Vagina (tissue), 2 donors: ENCODE measurements around the gene NPW. TPM values are rescaled to one million over a fixed set of nuclear protein-coding genes. Genes with fewer than 3 reads are reported as not detected.

Source experiments
- DNase-seq, 2 donors: peaks; one replicate each; pipeline ENCODE4 v3.0.0-alpha.2; 2017; ENCODE audit errors: extremely low spot score in 2 of 2
- H3K27ac ChIP-seq: fragments of 200-600 bp; sonication (generic); one replicate; pipeline ENCODE4 v1.5.1; 2019
- H3K27me3 ChIP-seq: fragments of 200-600 bp; sonication (generic); one replicate; pipeline ENCODE4 v1.5.1; 2019
- H3K36me3 ChIP-seq, 2 donors: fragments of 200-600 bp; sonication (generic); one replicate each; pipeline ENCODE4 v1.5.1; 2017 to 2019
- H3K4me1 ChIP-seq: fragments of 200-600 bp; sonication (generic); one replicate; pipeline ENCODE4 v1.5.1; 2019
- H3K4me3 ChIP-seq, 2 donors: fragments of 200-600 bp; sonication (generic); 1 replicate in 1 of 2; 2 replicates in 1 of 2; pipeline ENCODE4 v1.5.1; 2016 to 2019
- H3K9me3 ChIP-seq: fragments of 200-600 bp; sonication (generic); one replicate; pipeline ENCODE4 v1.5.1; 2019
- POLR2A ChIP-seq, 2 donors: fragments of 450-650 bp; IDR thresholded peaks; one replicate each; pipeline ENCODE4 v1.6.1; 2017; ENCODE audit warnings: antibody characterized with exemption in 2 of 2, mild to moderate bottlenecking in 2 of 2, moderate library complexity in 2 of 2
- POLR2AphosphoS5 ChIP-seq, 2 donors: sonication (generic); formaldehyde crosslinking; IDR thresholded peaks; one replicate each; pipeline ENCODE4 v1.9.0; 2017; ENCODE audit warnings: antibody characterized with exemption in 2 of 2, mild to moderate bottlenecking in 2 of 2, low read depth in 1 of 2; ENCODE audit not compliant: insufficient read depth in 1 of 2
- intact Hi-C: fragments of 100-400 bp; cut with DNase I; formaldehyde crosslinking; loops from one replicate; pipeline ENCODE4 v1.15.1; 2023
- small RNA-seq: library from RNA; depleted of rRNA; stranded (forward); fragments of <200 nt; gene quantifications from one replicate; pipeline ENCODE3, GENCODE V24; 2016
- total RNA-seq: library from RNA; depleted of rRNA; stranded (reverse); fragments of >200 nt; gene quantifications from one replicate; pipeline ENCODE4 v1.2.3, GENCODE V29; 2016
- TF ChIP-seq, protein P1 (sequence below), 3 experiments: fragments of 450-650 bp in 2 of 3; fragments of 200-600 bp in 1 of 3; sonication (generic) in 1 of 3; IDR thresholded peaks; one replicate each; pipeline ENCODE4 v1.5.1; 2017 to 2019; ENCODE audit warnings: antibody characterized with exemption in 3 of 3, mild to moderate bottlenecking in 2 of 3, moderate library complexity in 2 of 3

Gene NPW
- total RNA-seq, 1 donor from 2014 or later = not detected

DNA sequence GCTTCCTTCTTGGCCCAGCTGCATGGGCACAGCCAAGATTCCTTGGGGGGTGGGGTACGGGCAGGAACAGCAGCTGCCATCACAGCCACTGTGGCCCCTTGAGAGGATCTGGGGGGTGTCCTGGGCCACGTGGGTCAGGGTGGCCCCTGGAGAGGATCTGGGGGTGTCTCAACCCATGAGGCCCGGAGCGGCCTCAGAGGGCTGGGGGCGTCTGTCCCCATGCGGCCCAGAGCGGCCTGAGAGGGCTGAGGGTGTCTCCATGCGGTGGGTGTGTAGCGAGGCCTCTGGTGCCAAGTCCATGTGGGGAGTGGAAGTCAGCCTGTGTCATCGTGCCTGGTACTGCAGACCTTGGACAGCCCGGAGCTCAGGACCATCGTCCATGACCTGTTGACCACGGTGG is 41.9 kb downstream of the NPW start:
- no peak for DNase-seq
- no peak overlapping the region for H3K4me3 ChIP-seq
- H3K4me1 ChIP-seq = no peaks in the 10 kb centered on the region
- H3K27ac ChIP-seq = no peak overlapping the region
- H3K9me3 ChIP-seq = no peaks in the 10 kb centered on the region
- peaks cover 0 to 79% of the 10 kb centered on the region in 2 donors for H3K36me3 ChIP-seq
- intact Hi-C loops = no loop called here
- TF ChIP-seq, protein P1, sequence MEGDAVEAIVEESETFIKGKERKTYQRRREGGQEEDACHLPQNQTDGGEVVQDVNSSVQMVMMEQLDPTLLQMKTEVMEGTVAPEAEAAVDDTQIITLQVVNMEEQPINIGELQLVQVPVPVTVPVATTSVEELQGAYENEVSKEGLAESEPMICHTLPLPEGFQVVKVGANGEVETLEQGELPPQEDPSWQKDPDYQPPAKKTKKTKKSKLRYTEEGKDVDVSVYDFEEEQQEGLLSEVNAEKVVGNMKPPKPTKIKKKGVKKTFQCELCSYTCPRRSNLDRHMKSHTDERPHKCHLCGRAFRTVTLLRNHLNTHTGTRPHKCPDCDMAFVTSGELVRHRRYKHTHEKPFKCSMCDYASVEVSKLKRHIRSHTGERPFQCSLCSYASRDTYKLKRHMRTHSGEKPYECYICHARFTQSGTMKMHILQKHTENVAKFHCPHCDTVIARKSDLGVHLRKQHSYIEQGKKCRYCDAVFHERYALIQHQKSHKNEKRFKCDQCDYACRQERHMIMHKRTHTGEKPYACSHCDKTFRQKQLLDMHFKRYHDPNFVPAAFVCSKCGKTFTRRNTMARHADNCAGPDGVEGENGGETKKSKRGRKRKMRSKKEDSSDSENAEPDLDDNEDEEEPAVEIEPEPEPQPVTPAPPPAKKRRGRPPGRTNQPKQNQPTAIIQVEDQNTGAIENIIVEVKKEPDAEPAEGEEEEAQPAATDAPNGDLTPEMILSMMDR (IDR thresholded peaks at IDR 0.05) = no peak
- H3K27me3 ChIP-seq = no peaks in the 10 kb centered on the region

GRCh38 chr16:2062801-2063200 is 43.2 kb downstream of the NPW start:
- H3K27me3 ChIP-seq = no peaks in the 10 kb centered on the region
- TF ChIP-seq POLR2AphosphoS5 (IDR thresholded peaks at IDR 0.05; ENCODE audit: insufficient read depth in 1 of 2, low read depth in 1 of 2) (no peak), POLR2A (IDR thresholded peaks at IDR 0.05) (no peak)
- TF ChIP-seq, protein P1 (IDR thresholded peaks at IDR 0.05) = no peak
- H3K36me3 ChIP-seq = peaks cover 0 to 78% of the 10 kb centered on the region in 2 donors
- no peaks in the 10 kb centered on the region for H3K9me3 ChIP-seq
- no peaks in the 10 kb centered on the region for H3K4me1 ChIP-seq
- H3K27ac ChIP-seq = no peak overlapping the region
- intact Hi-C loops = no loop called here
- no peak for DNase-seq
- H3K4me3 ChIP-seq = no peak overlapping the region

- intact Hi-C loops = no loop called here
- Histone ChIP-seq H3K4me3 (no peak overlapping the region), H3K9me3 (no peaks in the 10 kb centered on the region), H3K27ac (no peak overlapping the region), H3K36me3 (peaks cover 0 to 76% of the 10 kb centered on the region in 2 donors), H3K27me3 (no peaks in the 10 kb centered on the region), H3K4me1 (no peaks in the 10 kb centered on the region)
- DNase-seq = no peak
- TF ChIP-seq, protein P1 (IDR thresholded peaks at IDR 0.05) = no peak
- TF ChIP-seq POLR2A (IDR thresholded peaks at IDR 0.05) = no peak
- TF ChIP-seq POLR2AphosphoS5 (IDR thresholded peaks at IDR 0.05; ENCODE audit: insufficient read depth in 1 of 2, low read depth in 1 of 2) = no peak
These were observed 44.3 kb downstream of the NPW start for GRCh38 chr16:2063861-2064260.

DNA sequence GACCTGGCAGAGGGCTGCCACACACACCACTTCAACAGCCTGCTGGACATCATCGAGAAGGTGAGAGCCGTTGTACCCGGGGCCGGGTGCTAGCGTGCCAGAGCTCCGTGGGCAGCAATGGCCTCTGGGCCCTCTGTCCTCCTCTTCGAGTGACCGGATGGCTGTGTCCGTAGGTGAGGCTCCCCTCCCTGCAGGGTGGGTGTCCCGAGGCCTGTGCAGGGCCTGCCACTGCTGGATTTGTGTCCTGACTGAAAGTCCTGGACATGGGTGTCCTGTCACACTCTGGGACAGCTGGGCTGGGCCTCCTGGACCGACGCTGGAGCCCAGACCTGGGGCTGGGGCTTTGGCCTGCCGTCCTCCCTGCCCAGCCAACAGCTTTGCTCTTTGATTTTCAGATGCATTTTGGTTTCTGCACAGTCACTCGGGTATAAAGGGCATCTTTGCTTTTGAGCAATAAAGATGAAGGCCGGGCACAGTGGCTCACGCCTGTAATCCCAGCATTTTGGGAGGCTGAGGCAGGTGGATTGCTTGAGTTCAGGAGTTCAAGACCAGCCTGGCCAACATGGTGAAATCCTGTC is 44.9 kb downstream of the NPW start:
- Histone ChIP-seq H3K36me3 (peaks cover 0 to 77% of the 10 kb centered on the region in 2 donors), H3K4me1 (no peaks in the 10 kb centered on the region), H3K27ac (no peak overlapping the region), H3K4me3 (no peak overlapping the region), H3K9me3 (no peaks in the 10 kb centered on the region), H3K27me3 (no peaks in the 10 kb centered on the region)
- intact Hi-C loops = no loop called here
- DNase-seq = no peak
- TF ChIP-seq POLR2AphosphoS5 (IDR thresholded peaks at IDR 0.05; ENCODE audit: insufficient read depth in 1 of 2, low read depth in 1 of 2) (no peak), POLR2A (IDR thresholded peaks at IDR 0.05) (no peak)
- TF ChIP-seq, protein P1 (IDR thresholded peaks at IDR 0.05) = no peak

DNA sequence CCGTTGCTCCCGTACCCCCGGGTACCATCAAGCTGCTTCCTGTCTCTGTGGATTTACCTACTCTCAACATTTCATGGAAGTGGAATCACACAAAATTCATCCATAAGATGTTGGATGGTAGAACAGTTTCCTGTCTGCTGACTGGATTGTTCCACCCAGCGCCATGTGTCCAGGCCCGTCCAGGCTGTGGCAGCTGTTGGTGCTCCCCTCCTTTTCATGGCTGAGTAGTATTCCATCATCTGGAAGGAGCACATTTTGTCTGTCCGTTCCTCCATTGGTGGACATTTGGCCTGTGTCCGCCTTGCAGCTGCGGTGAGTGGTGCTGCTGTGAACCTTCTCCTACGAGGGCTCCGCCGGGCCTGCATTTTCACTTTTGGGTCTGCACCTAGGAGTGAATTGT is 46.6 kb downstream of the NPW start:
- H3K27ac ChIP-seq = no peak overlapping the region
- no peak for TF ChIP-seq POLR2A (IDR thresholded peaks at IDR 0.05)
- TF ChIP-seq POLR2AphosphoS5 (IDR thresholded peaks at IDR 0.05; ENCODE audit: insufficient read depth in 1 of 2, low read depth in 1 of 2) = no peak
- TF ChIP-seq, protein P1 (IDR thresholded peaks at IDR 0.05) = no peak
- no peaks in the 10 kb centered on the region for H3K9me3 ChIP-seq
- H3K4me3 ChIP-seq = no peak overlapping the region
- H3K4me1 ChIP-seq = no peaks in the 10 kb centered on the region
- H3K27me3 ChIP-seq = no peaks in the 10 kb centered on the region
- no peak for DNase-seq
- H3K36me3 ChIP-seq = peaks cover 0 to 74% of the 10 kb centered on the region in 2 donors
- intact Hi-C loops = no loop called here

Small RNAs within 50 kb of the gene (small RNA-seq; reads per million reads assigned to genes)
- not detected for gene AC005363.2
- not detected for gene RN7SL219P

Other genes with a start within 250 kb of the NPW start
- 96.0 TPM for gene NME3, start 248.2 kb upstream of the NPW start, total RNA-seq
- 13.5 TPM for gene EME2, start 247.0 kb upstream of the NPW start, total RNA-seq
- 89.6 TPM for gene MRPS34, start 246.7 kb upstream of the NPW start, total RNA-seq
- 75.9 TPM for gene SPSB3, start 237.2 kb upstream of the NPW start, total RNA-seq
- gene NUBP2, start 236.8 kb upstream of the NPW start, total RNA-seq = 40.8 TPM
- not detected for gene IGFALS, start 226.1 kb upstream of the NPW start, total RNA-seq
- gene HAGH, start 193.0 kb upstream of the NPW start, total RNA-seq = 71.5 TPM
- 53.5 TPM for gene FAHD1, start 192.6 kb upstream of the NPW start, total RNA-seq
- gene MEIOB, start 147.6 kb upstream of the NPW start, total RNA-seq = not detected
- 4.4 TPM for gene HS3ST6, start 101.4 kb upstream of the NPW start, total RNA-seq
- 53.0 TPM for gene MSRB1, start 76.6 kb upstream of the NPW start, total RNA-seq
- not detected for gene RPL3L, start 65.1 kb upstream of the NPW start, total RNA-seq
- 132 TPM for gene NDUFB10, start 60.2 kb upstream of the NPW start, total RNA-seq
- gene RPS2, start 55.0 kb upstream of the NPW start, total RNA-seq = 3,117 TPM
- gene RNF151, start 52.9 kb upstream of the NPW start, total RNA-seq = not detected
- gene TBL3, start 47.7 kb upstream of the NPW start, total RNA-seq = 44.2 TPM
- 1.2 TPM for gene NOXO1, start 38.3 kb upstream of the NPW start, total RNA-seq
- 11.5 TPM for gene GFER, start 35.6 kb upstream of the NPW start, total RNA-seq
- 8.3 TPM for gene SYNGR3, start 29.8 kb upstream of the NPW start, total RNA-seq
- 51.8 TPM for gene ZNF598, start 10.0 kb upstream of the NPW start, total RNA-seq
- 44.7 TPM for gene NHERF2, start 7.1 kb downstream of the NPW start, total RNA-seq
- 28.5 TPM for gene NTHL1, start 28.0 kb downstream of the NPW start, total RNA-seq
- gene TSC2, start 28.2 kb downstream of the NPW start, total RNA-seq = 78.6 TPM
- gene PKD1, start 116.1 kb downstream of the NPW start, total RNA-seq = 153 TPM
- gene RAB26, start 128.8 kb downstream of the NPW start, total RNA-seq = 1.5 TPM
- 38.8 TPM for gene TRAF7, start 136.0 kb downstream of the NPW start, total RNA-seq
- gene CASKIN1, start 176.8 kb downstream of the NPW start, total RNA-seq = 0.25 TPM
- gene MLST8, start 185.7 kb downstream of the NPW start, total RNA-seq = 51.6 TPM
- gene BRICD5, start 191.1 kb downstream of the NPW start, total RNA-seq = 9.6 TPM
- gene PGP, start 195.1 kb downstream of the NPW start, total RNA-seq = 15.5 TPM
- 70.0 TPM for gene E4F1, start 203.8 kb downstream of the NPW start, total RNA-seq
- 0.74 TPM for gene DNASE1L2, start 216.7 kb downstream of the NPW start, total RNA-seq
- gene ECI1, start 231.8 kb downstream of the NPW start, total RNA-seq = 72.9 TPM
- 130 TPM for gene RNPS1, start 248.3 kb downstream of the NPW start, total RNA-seq